Activated naive CD8-positive, alpha-beta T cell treated with anti-CD3 and anti-CD28 coated beads, Interleukin-2, amount 10 ng/mL, durations not matched to agents 7 days and 5 days (primary cell): ENCODE data around the gene WDR47. TPM values are rescaled to one million over a fixed set of nuclear protein-coding genes. Genes with fewer than 3 reads are reported as not detected.

ENCODE experiments used
- ATAC-seq: fragments of 150-1000 bp; cut with Tn5 transposase; one replicate; pipeline ENCODE4 v1.10.0; 2021; ENCODE audit warnings: low read depth, moderate library complexity
- POLR2A ChIA-PET: fragments of 350-600 bp; sonication (Branson Sonifier 250); formaldehyde crosslinking; loops from one replicate; lab custom pipeline; 2021; ENCODE audit warnings: antibody characterized with exemption; lab: Charles Lee
- DNase-seq: peaks from one replicate; pipeline ENCODE4 v3.0.0; 2021
- H3K27ac Mint-ChIP-seq: one replicate; pipeline ENCODE4 v1.8.0; 2022; ENCODE audit warnings: mild to moderate bottlenecking, mixed read lengths
- H3K27me3 Mint-ChIP-seq: one replicate; pipeline ENCODE4 v1.8.0; 2022; ENCODE audit warnings: mild to moderate bottlenecking, moderate library complexity, mixed read lengths
- H3K36me3 Mint-ChIP-seq: one replicate; pipeline ENCODE4 v1.8.0; 2021; ENCODE audit warnings: mild to moderate bottlenecking, mixed read lengths
- H3K4me1 Mint-ChIP-seq: one replicate; pipeline ENCODE4 v1.8.0; 2021; ENCODE audit warnings: mixed read lengths
- H3K4me3 Mint-ChIP-seq: one replicate; pipeline ENCODE4 v1.8.0; 2022; ENCODE audit warnings: mild to moderate bottlenecking, moderate library complexity, mixed read lengths
- H3K9me3 Mint-ChIP-seq: one replicate; pipeline ENCODE4 v1.8.0; 2021; ENCODE audit warnings: mixed read lengths
- total RNA-seq, 2 experiments: library from RNA; stranded (reverse); gene quantifications; one replicate each; pipeline ENCODE4 v1.2.3, GENCODE V29; 2021

WDR47 gene
- total RNA-seq: 10 to 100 TPM; 12.4 to 14.7 TPM

DNA sequence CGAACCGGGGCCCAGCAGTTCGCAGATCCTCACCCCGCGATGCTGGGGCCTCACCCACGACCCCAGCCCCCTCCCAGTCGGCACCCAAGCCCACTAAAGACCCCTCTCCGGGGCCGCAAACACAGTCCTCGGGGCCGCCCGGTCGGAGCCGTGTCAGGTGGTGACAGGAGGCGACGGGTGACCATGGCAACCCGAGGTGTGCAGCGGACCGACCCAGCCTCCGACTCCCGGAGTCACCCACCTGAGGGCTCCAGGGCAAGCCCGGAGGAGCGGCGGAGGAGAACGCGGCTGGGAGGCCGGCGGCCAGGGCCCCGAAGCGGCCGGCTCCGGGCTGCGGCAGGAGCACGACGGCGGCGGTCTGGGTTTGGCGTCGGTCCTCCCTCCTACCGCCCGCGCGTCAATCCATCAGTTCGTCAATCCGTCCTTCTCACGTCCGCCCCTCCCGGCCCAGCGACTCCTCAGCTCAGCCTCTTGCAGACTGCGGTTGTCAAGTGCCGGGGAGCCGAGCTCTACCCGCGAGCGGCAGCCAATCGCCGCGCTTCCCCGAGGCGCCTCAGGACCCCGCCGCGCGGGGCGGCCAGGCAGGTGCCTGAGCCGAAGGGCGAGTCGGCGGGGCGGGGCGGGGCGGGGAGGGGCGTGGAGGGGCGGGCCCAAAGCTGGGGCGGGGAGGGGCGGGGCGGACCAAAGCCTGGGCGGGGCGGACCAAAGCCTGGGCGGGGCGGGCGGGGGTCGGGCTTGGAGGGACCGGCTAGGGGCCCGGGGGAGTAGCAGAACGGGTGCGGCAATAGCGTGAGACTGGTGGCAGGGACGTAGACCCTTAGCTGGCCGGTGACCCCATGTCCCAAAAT lies at the start of gene WDR47:
Gene WDR47 (minus strand): TSS at position 482 of the 848 bp plus-strand sequence. CDS start 18,590 bp downstream, outside the sequence.
- H3K9me3 Mint-ChIP-seq: no peaks in the 10 kb centered on the region
- no peaks in the 10 kb centered on the region for H3K36me3 Mint-ChIP-seq
- H3K4me1 Mint-ChIP-seq: peaks cover 13% of the 10 kb centered on the region
- peak; percentile 98 for DNase-seq
- H3K27ac Mint-ChIP-seq: peak within 1 kb of the TSS; percentile 90
- POLR2A ChIA-PET: interaction anchor here (0.6 to 3.0 kb wide), 8 partner anchors 9 to 349 kb away, joined by 3 to 18 read pairs (median 6); partner anchors contain the start of genes CLCC1, GPSM2, PRPF38B and TAF13
- ATAC-seq: peak; percentile 98
- H3K4me3 Mint-ChIP-seq: peak within 1 kb of the TSS; percentile 93
- no peaks in the 10 kb centered on the region for H3K27me3 Mint-ChIP-seq

DNA sequence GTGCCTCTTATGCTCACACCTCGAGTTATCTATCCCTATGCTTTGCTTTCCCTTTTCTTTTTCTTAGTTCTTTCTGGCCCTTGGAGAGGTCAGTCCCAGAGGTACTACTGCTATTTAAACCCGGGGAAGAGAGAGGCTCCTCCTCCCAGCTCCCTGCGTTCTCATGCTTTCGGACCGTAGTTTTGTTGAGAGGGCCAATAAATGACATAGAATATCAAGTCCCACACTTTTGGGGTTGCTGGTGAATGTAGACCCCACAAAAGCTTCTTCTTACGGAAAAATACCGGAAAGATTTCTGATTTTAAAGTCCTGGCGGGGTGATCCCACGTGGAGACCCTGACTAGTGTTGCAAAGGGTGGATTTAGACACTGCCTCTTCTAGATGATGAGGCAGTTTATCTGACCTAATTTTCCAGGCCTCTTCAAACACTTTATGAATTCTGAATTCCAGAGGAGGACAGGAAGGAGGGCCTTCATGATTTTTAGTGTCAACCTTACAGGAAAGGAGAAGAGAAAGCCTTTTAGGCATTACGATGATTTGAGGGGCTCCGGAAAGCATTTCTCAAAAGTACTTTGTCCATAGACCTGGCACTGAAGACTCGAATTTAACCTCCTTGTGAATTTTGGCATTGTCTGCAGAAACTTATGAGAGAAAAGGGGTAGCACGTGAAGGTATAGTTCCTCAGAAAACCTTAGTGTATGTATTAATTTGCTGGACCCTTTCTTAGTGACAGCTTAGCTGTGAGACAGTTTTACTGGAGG lies 49.4 kb upstream of the WDR47 start:
- Mint-ChIP-seq H3K27me3 (no peaks in the 10 kb centered on the region), H3K4me1 (peaks cover 20% of the 10 kb centered on the region), H3K36me3 (peaks cover 8% of the 10 kb centered on the region), H3K9me3 (no peaks in the 10 kb centered on the region), H3K27ac (peak overlapping the region; percentile 84), H3K4me3 (peak overlapping the region; percentile 93)
- POLR2A ChIA-PET: interaction anchor here (0.6 to 3.3 kb wide), 7 partner anchors 9 to 571 kb away, joined by 3 to 71 read pairs (median 5); partner anchors contain the start of genes HENMT1, PRPF38B, SARS1 and TAF13
- DNase-seq (no peak), ATAC-seq (peak; percentile 57)

DNA sequence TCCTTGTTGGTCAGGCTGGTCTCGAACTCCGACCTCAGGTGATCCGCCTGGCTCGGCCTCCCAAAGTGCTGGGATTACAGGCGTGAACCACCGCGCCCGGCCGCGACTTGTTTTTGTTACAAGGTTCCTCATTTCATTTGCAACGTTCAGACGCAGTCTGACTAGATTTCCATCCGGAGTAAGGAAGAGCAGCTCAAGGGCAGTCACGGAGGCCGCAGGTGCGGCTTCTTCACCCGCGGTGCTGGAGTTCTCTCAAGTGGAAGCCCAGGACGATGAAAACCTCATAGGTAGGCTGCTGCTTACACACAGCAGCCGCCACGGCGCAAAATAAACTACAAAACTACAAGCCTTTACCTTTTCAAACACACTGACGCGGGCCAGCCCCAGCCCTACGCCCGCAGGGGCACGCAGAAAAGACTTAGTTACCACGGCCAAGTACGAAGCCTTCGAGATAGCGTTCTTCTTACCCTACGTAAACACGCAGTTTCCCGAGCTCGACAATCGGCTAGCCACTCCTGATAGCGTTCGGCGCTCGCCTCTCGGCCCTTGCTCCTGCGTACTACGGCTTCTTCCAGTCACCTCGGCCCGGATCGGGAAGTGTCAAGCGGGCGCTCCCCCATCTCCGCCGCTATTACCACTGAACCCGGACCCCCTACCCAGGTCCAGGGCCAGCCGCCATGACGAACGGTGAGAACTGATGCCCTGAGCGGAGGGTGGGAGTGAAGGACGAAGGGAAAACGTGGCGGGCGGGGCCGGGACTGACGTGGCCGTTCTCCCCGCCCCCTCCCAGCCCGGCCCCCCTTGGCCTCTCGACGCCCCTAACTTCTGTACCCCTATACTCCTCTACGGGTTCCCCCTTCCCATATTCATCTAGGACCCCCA lies 48.5 kb upstream of the WDR47 start, which contains the start of gene TMEM167B:
Gene TMEM167B (plus strand): TSS at position 569 of the 882 bp plus-strand sequence. CDS start 109 bp downstream, at position 678.
- H3K4me3 Mint-ChIP-seq: peak within 1 kb of the TSS; percentile 93
- peaks cover 6% of the 10 kb centered on the region for H3K36me3 Mint-ChIP-seq
- POLR2A ChIA-PET: interaction anchor here (0.6 to 3.3 kb wide), 8 partner anchors 10 to 572 kb away, joined by 3 to 71 read pairs (median 5); partner anchors contain the start of genes CLCC1, HENMT1, PRPF38B and SARS1

DNA sequence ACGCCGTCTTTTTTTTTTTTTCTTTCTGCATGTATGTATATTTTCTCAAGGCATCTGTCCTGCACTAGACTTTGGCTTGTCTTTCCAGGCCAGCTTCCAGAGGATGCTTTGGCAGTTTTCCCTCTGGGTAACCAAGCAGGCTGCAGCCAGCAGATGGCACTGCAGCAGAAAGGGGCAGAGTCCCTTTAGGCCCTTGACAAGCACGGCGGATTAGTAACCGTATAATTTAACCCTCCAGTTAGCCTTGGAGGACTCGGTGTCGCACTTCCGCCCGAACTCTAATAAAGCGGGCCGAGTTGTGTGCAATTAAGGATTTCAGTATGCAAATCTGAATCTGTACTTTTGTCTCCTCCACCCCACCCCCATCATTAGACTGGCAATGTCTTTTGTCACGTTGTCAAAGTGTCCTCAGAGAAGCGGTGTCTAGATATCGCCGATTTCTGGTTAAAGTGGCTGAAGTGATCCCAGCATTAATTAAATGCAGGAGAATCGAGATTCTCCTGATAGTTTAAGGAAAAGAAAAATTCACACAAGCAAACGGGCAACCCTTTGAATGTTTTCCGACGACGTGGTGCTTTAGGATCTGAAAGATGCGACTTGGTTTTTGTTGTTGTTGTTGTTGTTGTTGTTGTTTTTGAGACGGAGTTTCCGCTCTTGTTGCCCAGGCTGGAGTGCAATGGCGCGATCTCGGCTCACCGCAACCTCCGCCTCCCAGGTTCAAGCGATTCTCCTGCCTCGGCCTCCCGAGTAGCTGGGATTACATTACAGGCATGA lies 47.5 kb upstream of the WDR47 start:
- ATAC-seq (no peak), DNase-seq (peak; percentile 56)
- peaks cover 6% of the 10 kb centered on the region for H3K36me3 Mint-ChIP-seq
- POLR2A ChIA-PET: interaction anchor here (0.9 to 3.3 kb wide), 5 partner anchors 11 to 397 kb away, joined by 3 to 71 read pairs (median 5); partner anchors contain the start of genes CLCC1, PRPF38B, TAF13 and WDR47
- H3K27ac Mint-ChIP-seq: peak overlapping the region; percentile 84
- no peaks in the 10 kb centered on the region for H3K9me3 Mint-ChIP-seq
- H3K4me3 Mint-ChIP-seq: peak overlapping the region; percentile 93
- H3K27me3 Mint-ChIP-seq: no peaks in the 10 kb centered on the region
- H3K4me1 Mint-ChIP-seq: peaks cover 20% of the 10 kb centered on the region

More for the DNA sequence above, 48.5 kb upstream of the WDR47 start, which contains the start of gene TMEM167B:
- DNase-seq (peak; percentile 88), ATAC-seq (peak; percentile 92)
- Mint-ChIP-seq H3K9me3 (no peaks in the 10 kb centered on the region), H3K27me3 (no peaks in the 10 kb centered on the region), H3K27ac (peak within 1 kb of the TSS; percentile 84), H3K4me1 (peaks cover 17% of the 10 kb centered on the region)

DNA sequence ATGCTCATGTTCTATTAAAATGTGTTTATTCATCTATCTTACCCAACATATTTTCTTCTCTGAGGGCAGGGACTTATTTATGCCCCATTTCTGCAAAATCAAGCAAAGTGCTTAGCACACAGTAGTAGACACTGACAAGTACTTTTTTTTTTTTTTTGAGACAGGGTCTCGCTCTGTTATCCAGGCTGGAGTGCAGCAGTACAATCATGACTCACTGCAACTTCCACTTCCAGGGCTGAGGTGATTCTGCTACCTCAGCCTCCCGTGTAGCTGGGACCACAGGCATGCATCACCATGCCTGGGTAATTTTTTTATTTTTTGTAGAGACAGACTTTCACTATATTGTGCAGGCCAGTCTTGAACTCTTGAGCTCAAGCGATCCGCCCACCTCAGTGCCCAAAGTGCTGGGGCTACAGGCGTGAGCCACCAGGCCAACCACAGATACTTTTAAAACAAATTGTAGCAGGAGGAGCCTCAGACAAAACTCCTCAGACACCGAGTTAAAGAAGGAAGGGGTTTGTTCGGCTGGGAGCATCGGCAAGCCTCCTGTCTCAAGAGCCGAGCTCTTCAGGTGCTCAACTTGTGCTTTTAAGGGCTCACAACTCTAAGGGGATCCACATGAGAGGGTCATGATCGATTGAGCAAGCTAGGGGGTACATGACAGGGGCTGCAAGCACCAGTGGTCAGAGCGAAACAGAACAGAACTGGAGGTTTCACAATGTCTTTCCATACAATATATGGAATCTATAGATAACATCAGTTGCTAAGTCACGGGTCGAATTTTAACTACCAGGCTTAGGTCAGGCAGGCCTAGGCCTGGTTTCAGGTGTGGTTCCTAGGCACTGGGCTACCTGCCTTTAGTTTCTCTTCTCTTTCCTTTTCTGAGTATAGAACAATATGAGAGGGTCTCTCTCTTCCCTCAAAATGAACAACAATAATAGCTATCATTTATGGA lies 42.9 kb upstream of the WDR47 start:
- no peak for DNase-seq
- POLR2A ChIA-PET: interaction anchor here (0.7 to 1.7 kb wide), 3 partner anchors 9 to 89 kb away, joined by 4 to 5 read pairs (median 4); partner anchors contain the start of gene TAF13
- no peak for ATAC-seq
- Mint-ChIP-seq H3K4me3 (no peak overlapping the region), H3K4me1 (peaks cover 4% of the 10 kb centered on the region), H3K27me3 (peaks cover 3% of the 10 kb centered on the region), H3K36me3 (no peaks in the 10 kb centered on the region), H3K9me3 (no peaks in the 10 kb centered on the region), H3K27ac (no peak overlapping the region)

DNA sequence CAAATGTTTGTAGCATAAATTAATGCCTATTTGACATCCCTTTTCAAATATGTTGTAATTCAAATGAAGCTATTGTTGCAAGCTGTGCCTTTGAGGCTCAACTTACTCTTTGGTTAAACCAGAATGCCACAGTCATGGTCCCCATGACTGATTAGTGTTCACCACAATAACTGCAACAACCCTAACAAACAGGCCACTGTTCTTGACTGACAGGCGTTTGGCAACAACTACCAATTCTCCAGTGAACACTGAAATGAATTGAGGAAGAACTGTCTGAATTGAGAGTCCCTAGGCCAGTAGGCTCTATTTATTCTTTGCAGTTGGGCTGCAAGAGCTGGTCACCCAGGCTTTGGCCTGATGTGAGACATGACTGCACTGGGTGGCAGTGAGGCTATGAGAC lies 42.0 kb upstream of the WDR47 start:
- Mint-ChIP-seq H3K27me3 (peaks cover 3% of the 10 kb centered on the region), H3K4me1 (peaks cover 4% of the 10 kb centered on the region), H3K9me3 (no peaks in the 10 kb centered on the region), H3K36me3 (no peaks in the 10 kb centered on the region), H3K4me3 (no peak overlapping the region), H3K27ac (no peak overlapping the region)
- ATAC-seq (no peak), DNase-seq (no peak)
- POLR2A ChIA-PET: interaction anchor here (1.6 to 1.7 kb wide), 2 partner anchors 8 to 17 kb away, joined by 4 to 5 read pairs; partner anchors contain the start of gene TAF13

DNA sequence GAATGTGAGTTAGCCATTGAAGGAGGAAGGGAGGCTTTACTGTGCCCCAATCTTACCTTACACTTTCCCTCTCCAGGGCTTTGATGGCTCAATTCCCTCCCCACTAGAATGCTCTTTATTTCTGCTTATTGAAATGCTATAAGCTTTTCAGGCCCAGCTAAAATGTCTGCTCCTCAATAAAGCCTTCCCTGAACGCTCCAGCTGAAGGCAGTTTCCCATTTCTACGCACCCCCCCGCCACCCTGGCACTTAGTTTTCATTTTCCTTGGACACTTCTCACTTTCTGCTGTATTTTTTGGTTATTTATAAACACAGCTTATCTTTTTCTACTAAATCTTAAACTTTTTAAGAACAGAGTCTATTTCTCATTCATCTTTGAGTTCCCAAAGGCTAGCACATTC lies 41.6 kb upstream of the WDR47 start:
- peaks cover 3% of the 10 kb centered on the region for H3K27me3 Mint-ChIP-seq
- POLR2A ChIA-PET: interaction anchor here (1.6 kb wide), 1 partner anchor 42 kb away, joined by 3 read pairs; the partner anchor contains the start of gene WDR47
- H3K4me3 Mint-ChIP-seq: no peak overlapping the region
- peaks cover 4% of the 10 kb centered on the region for H3K4me1 Mint-ChIP-seq
- H3K27ac Mint-ChIP-seq: no peak overlapping the region
- no peak for ATAC-seq
- no peaks in the 10 kb centered on the region for H3K9me3 Mint-ChIP-seq
- no peaks in the 10 kb centered on the region for H3K36me3 Mint-ChIP-seq
- no peak for DNase-seq

DNA sequence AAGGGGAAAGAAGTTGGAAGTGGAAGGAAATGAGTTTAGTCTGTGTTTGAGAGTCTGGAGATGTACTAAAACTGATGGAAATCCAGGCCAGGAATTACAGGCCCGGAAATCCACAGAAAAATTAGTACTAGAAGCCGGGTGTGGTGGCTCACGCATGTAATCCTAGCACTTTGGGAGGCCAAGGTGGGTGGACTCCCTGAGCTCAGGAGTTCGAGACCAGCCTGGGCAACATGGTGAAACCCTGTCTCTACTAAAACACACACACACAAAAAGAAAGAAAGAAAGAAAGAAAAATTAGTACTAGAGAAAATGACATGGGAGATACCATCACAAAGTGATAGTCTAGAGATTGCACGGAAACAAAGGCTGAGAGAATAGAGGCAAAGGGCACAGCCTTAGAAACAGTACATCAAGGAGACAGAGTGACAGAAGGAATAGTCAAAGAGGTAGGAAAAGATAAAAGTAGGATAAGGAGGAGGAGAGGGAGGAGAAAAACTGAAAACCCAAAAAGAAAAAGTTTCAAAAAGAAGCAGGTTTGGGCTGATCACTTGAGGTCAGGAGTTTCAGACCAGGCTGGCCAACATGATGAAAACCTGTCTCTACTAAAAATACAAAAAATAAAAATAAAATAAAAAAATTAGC lies 38.7 kb upstream of the WDR47 start:
- H3K27ac Mint-ChIP-seq: no peak overlapping the region
- no peaks in the 10 kb centered on the region for H3K36me3 Mint-ChIP-seq
- POLR2A ChIA-PET: no interaction called here

DNA sequence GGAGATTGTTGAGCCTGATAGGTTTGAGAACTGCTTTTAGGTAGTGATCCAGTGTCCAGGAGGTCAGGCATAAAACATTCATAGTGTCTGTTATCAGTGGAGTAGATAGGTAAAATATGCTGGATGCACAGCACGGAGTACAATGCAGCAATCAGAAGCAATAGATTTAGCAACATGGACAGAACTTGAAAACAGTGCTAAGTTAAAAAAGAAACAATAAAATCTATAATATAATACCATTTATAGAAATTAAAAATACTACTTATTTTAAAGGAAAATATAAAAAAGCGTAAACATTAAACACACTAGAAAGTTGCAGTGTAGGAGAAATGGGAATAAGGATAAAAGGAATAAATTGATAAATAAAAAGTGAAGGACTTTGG lies 37.3 kb upstream of the WDR47 start:
- POLR2A ChIA-PET: no interaction called here
- ATAC-seq (no peak), DNase-seq (no peak)
- Mint-ChIP-seq H3K36me3 (peaks cover 3% of the 10 kb centered on the region), H3K4me1 (peaks cover 10% of the 10 kb centered on the region), H3K27me3 (peaks cover 3% of the 10 kb centered on the region), H3K9me3 (no peaks in the 10 kb centered on the region), H3K4me3 (no peak overlapping the region), H3K27ac (no peak overlapping the region)

More for the DNA sequence above, 38.7 kb upstream of the WDR47 start:
- no peak overlapping the region for H3K4me3 Mint-ChIP-seq
- no peak for DNase-seq
- H3K4me1 Mint-ChIP-seq: peaks cover 8% of the 10 kb centered on the region
- no peaks in the 10 kb centered on the region for H3K9me3 Mint-ChIP-seq
- ATAC-seq: no peak
- peaks cover 3% of the 10 kb centered on the region for H3K27me3 Mint-ChIP-seq

DNA sequence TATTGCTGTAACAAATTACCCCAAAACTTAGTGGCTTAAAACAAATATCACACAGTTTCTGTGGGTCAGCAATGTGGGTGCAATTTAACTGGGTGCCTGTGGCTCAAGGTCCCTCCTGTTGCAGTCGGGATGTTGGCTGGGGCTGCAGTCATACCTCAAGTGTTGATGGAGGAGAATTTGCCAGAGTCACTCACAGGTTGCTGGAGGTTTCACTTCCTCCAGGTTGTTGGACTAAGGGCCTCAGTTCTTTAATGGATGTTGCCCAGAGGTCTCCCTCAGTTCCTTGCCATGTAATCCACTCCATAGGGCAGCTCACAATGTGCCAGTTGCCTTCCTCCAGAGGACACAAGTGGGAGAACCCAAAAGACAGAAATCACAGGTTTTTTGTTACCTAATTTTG lies 36.4 kb upstream of the WDR47 start:
- POLR2A ChIA-PET: interaction anchor here (1.0 kb wide), 1 partner anchor 136 kb away, joined by 3 read pairs; the partner anchor contains the start of gene SARS1
- Mint-ChIP-seq H3K36me3 (peaks cover 4% of the 10 kb centered on the region), H3K4me1 (peaks cover 8% of the 10 kb centered on the region), H3K27me3 (peaks cover 3% of the 10 kb centered on the region), H3K27ac (no peak overlapping the region), H3K4me3 (no peak overlapping the region), H3K9me3 (no peaks in the 10 kb centered on the region)
- DNase-seq (no peak), ATAC-seq (no peak)
